H9 (cell line): ENCODE measurements around the gene DISC1. TPM values are rescaled to one million over a fixed set of nuclear protein-coding genes. Genes with fewer than 3 reads are reported as not detected.

Experiments
- DNase-seq: peaks from one replicate; pipeline ENCODE4 v3.0.0-alpha.2; 2017
- H2AFZ ChIP-seq: one replicate; pipeline ENCODE4 v1.6.1; 2013; ENCODE audit warnings: mild to moderate bottlenecking, low read length, control low read depth, moderate library complexity
- H2AK5ac ChIP-seq: 2 replicates; pipeline ENCODE4 v1.6.1; 2013; ENCODE audit warnings: low read length, control low read depth, mixed read lengths; ENCODE audit not compliant: insufficient read length
- H2BK120ac ChIP-seq: one replicate; pipeline ENCODE4 v1.6.1; 2013; ENCODE audit warnings: low read depth, mild to moderate bottlenecking, low read length, control low read depth, inconsistent platforms; ENCODE audit not compliant: poor library complexity, severe bottlenecking
- H2BK12ac ChIP-seq: 2 replicates; pipeline ENCODE4 v1.6.1; 2013; ENCODE audit warnings: low read length, control low read depth, mixed read lengths, low read depth; ENCODE audit not compliant: insufficient read length
- H2BK15ac ChIP-seq: 2 replicates; pipeline ENCODE4 v1.6.1; 2013; ENCODE audit warnings: low read depth, low read length, control low read depth
- H2BK20ac ChIP-seq: one replicate; pipeline ENCODE4 v1.6.1; 2013; ENCODE audit warnings: low read depth, mild to moderate bottlenecking, low read length, control low read depth, inconsistent platforms; ENCODE audit not compliant: poor library complexity, severe bottlenecking
- H2BK5ac ChIP-seq: 2 replicates; pipeline ENCODE4 v1.6.1; 2013; ENCODE audit warnings: low read length, control low read depth, mixed read lengths; ENCODE audit not compliant: insufficient read length
- H3K14ac ChIP-seq: 2 replicates; pipeline ENCODE4 v1.6.1; 2013; ENCODE audit warnings: low read length, control low read depth; ENCODE audit not compliant: insufficient read depth
- H3K18ac ChIP-seq: 2 replicates; pipeline ENCODE4 v1.6.1; 2013; ENCODE audit warnings: low read depth, mild to moderate bottlenecking, mixed read lengths, low read length, control low read depth; ENCODE audit not compliant: insufficient read length
- H3K23ac ChIP-seq: 2 replicates; pipeline ENCODE4 v1.6.1; 2013; ENCODE audit warnings: low read length, control low read depth, mixed read lengths, low read depth; ENCODE audit not compliant: insufficient read length
- H3K23me2 ChIP-seq: 2 replicates; pipeline ENCODE4 v1.6.1; 2013; ENCODE audit warnings: low read depth, mild to moderate bottlenecking, mixed read lengths, low read length, control low read depth; ENCODE audit not compliant: insufficient read length, poor library complexity, severe bottlenecking
- H3K27ac ChIP-seq: 2 replicates; pipeline ENCODE4 v1.5.1; 2013; ENCODE audit warnings: low read length, control low read depth, mixed read lengths, low read depth; ENCODE audit not compliant: insufficient read length
- H3K27me3 ChIP-seq: 2 replicates; pipeline ENCODE4 v1.6.1; 2013; ENCODE audit warnings: low read length, control low read depth, inconsistent platforms; ENCODE audit not compliant: insufficient read depth
- H3K4ac ChIP-seq: 2 replicates; pipeline ENCODE4 v1.6.1; 2013; ENCODE audit warnings: low read depth, mild to moderate bottlenecking, control low read depth, inconsistent platforms, low read length, moderate library complexity
- H3K4me1 ChIP-seq: 2 replicates; pipeline ENCODE4 v1.6.1; 2013; ENCODE audit warnings: low read length, control low read depth, inconsistent platforms; ENCODE audit not compliant: insufficient read depth
- H3K4me2 ChIP-seq: 2 replicates; pipeline ENCODE4 v1.6.1; 2013; ENCODE audit warnings: low read length, control low read depth, mixed read lengths; ENCODE audit not compliant: insufficient read length, insufficient read depth
- H3K56ac ChIP-seq: 2 replicates; pipeline ENCODE4 v1.6.1; 2013; ENCODE audit warnings: low read depth, mild to moderate bottlenecking, mixed read lengths, low read length, control low read depth; ENCODE audit not compliant: insufficient read length
- H3K79me1 ChIP-seq: 2 replicates; pipeline ENCODE4 v1.6.1; 2013; ENCODE audit warnings: low read depth, mild to moderate bottlenecking, moderate library complexity, low read length, control low read depth, inconsistent platforms; ENCODE audit not compliant: insufficient read depth, poor library complexity, severe bottlenecking
- H3K79me2 ChIP-seq: 2 replicates; pipeline ENCODE4 v1.6.1; 2013; ENCODE audit warnings: low read length, control low read depth, inconsistent platforms; ENCODE audit not compliant: insufficient read depth
- H3K9ac ChIP-seq: 2 replicates; pipeline ENCODE4 v1.6.1; 2013; ENCODE audit warnings: low read length, control low read depth, mixed read lengths; ENCODE audit not compliant: insufficient read length; ENCODE audit errors: extremely low read depth
- H3K9me3 ChIP-seq: one replicate; pipeline ENCODE4 v1.6.1; 2013; ENCODE audit warnings: low read depth, low read length, inconsistent platforms; ENCODE audit not compliant: control insufficient read depth
- H3T11ph ChIP-seq: one replicate; pipeline ENCODE4 v1.6.1; 2013; ENCODE audit warnings: mild to moderate bottlenecking, low read length, control low read depth, inconsistent platforms
- H4K20me1 ChIP-seq: one replicate; pipeline ENCODE4 v1.6.1; 2013; ENCODE audit not compliant: control insufficient read depth, insufficient read length, insufficient read depth
- H4K5ac ChIP-seq: 2 replicates; pipeline ENCODE4 v1.6.1; 2013; ENCODE audit warnings: low read depth, mild to moderate bottlenecking, mixed read lengths, low read length, control low read depth; ENCODE audit not compliant: insufficient read length
- H4K8ac ChIP-seq: replicated peaks from 2 replicates; pipeline ENCODE4 v1.6.1; 2013; ENCODE audit warnings: low read length, control low read depth, mixed read lengths, low read depth; ENCODE audit not compliant: insufficient read length
- H4K91ac ChIP-seq: 2 replicates; pipeline ENCODE4 v1.6.1; 2013; ENCODE audit warnings: low read depth, mild to moderate bottlenecking, moderate library complexity, mixed read lengths, low read length, control low read depth; ENCODE audit not compliant: insufficient read length
- H3K27ac Mint-ChIP-seq, 3 experiments: 2 replicates in 2 of 3; 3 replicates in 1 of 3; pipeline ENCODE4 v1.8.0; 2020 to 2021; ENCODE audit warnings: mixed read lengths in 3 of 3, mild to moderate bottlenecking in 1 of 3, moderate library complexity in 1 of 3
- H3K27me3 Mint-ChIP-seq: 2 replicates; pipeline ENCODE4 v1.8.0; 2021; ENCODE audit warnings: low read depth, mild to moderate bottlenecking, moderate library complexity, mixed read lengths
- H3K36me3 Mint-ChIP-seq, 3 experiments: 2 replicates in 2 of 3; 3 replicates in 1 of 3; pipeline ENCODE4 v1.8.0; 2020 to 2021; ENCODE audit warnings: low read depth in 3 of 3, mixed read lengths in 3 of 3; ENCODE audit not compliant: insufficient read depth in 1 of 3
- H3K4me1 Mint-ChIP-seq, 2 experiments: 2 replicates each; pipeline ENCODE4 v1.8.0; 2020; ENCODE audit warnings: mixed read lengths in 2 of 2
- H3K4me3 Mint-ChIP-seq, 2 experiments: 2 replicates in 1 of 2; 3 replicates in 1 of 2; pipeline ENCODE4 v1.8.0; 2020 to 2021; ENCODE audit warnings: mild to moderate bottlenecking in 2 of 2, mixed read lengths in 2 of 2, moderate library complexity in 1 of 2
- H3K9me3 Mint-ChIP-seq, 2 experiments: 2 replicates in 1 of 2; 3 replicates in 1 of 2; pipeline ENCODE4 v1.8.0; 2020; ENCODE audit warnings: mild to moderate bottlenecking in 2 of 2, mixed read lengths in 2 of 2, moderate library complexity in 1 of 2
- WGBS: extraction: QIAGEN DNeasy Blood & Tissue Kit; methylation state at CpG from one replicate; pipeline ENCODE4 v1.1.7; 2013; ENCODE audit warnings: missing lambda C conversion rate, low lambda C conversion rate, mixed read lengths; ENCODE audit not compliant: insufficient read length; ENCODE audit errors: extremely low coverage; 5-methylcytosine and 5-hydroxymethylcytosine counted together
- total RNA-seq: library from RNA; stranded (reverse); gene quantifications from 2 replicates; pipeline ENCODE4 v1.2.1, GENCODE V29; 2021
- TF ChIP-seq, protein P1 (sequence below): fragments of 200-600 bp; sonication (generic); conservative IDR thresholded peaks from 3 replicates; pipeline ENCODE4 v1.8.0; 2021; ENCODE audit warnings: antibody characterized with exemption, mild to moderate bottlenecking

Gene DISC1
- total RNA-seq, 1 experiment from 2014 or later: 2.5 TPM

DNA sequence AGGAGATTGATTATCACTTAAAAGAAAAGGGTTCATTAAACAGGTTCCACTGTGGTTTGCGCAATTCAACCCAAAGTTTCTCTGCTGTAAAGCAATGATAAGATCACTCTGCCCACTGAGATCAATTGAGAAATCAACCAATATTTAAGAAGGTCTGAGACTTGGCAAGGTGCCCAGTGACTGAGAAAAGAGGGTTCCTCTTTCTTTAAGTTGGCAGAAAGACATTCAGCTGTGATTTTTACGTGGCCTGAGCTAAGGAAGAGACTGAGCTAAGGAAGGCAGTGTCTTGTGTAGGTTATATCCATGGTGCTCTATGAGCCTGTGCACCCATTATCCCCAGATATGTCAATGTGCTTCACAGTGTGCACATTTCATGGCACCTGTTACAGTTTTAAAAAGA lies 344.1 kb downstream of the DISC1 start:
- Histone ChIP-seq H2AK5ac (no peak overlapping the region), H3K23me2 (no peaks in the 10 kb centered on the region), H3K4ac (no peak overlapping the region), H2AFZ (no peak overlapping the region), H2BK20ac (no peak overlapping the region), H3K4me1 (peaks cover under 1% of the 10 kb centered on the region; the same call in 1 of the 2 replicates), H3K79me1 (no peaks in the 10 kb centered on the region), H4K8ac (no peak overlapping the region), H3T11ph (no peak overlapping the region), H4K20me1 (no peaks in the 10 kb centered on the region), H3K23ac (no peak overlapping the region), H3K14ac (no peak overlapping the region), H3K56ac (no peak overlapping the region), H2BK5ac (no peak overlapping the region), H2BK15ac (no peak overlapping the region), H3K18ac (no peak overlapping the region), H3K27ac (no peak overlapping the region), H3K79me2 (no peaks in the 10 kb centered on the region), H3K9ac (no peak overlapping the region), H2BK12ac (no peak overlapping the region), H4K5ac (no peak overlapping the region), H3K27me3 (no peaks in the 10 kb centered on the region), H3K9me3 (no peaks in the 10 kb centered on the region), H2BK120ac (no peak overlapping the region), H4K91ac (no peak overlapping the region), H3K4me2 (no peak overlapping the region)
- Mint-ChIP-seq H3K36me3 (no peaks in the 10 kb centered on the region), H3K4me1 (0 out of 4 replicates have a peak, but pooled peaks cover 0 to under 1% of the 10 kb centered on the region in 2 experiments), H3K27ac (no peak overlapping the region), H3K9me3 (no peaks in the 10 kb centered on the region), H3K27me3 (no peaks in the 10 kb centered on the region; the same call in none of the 2 replicates), H3K4me3 (no peak overlapping the region)
- DNase-seq: no peak
- no CpG with 5 or more reads among the region's 2 CpGs for WGBS
- TF ChIP-seq, protein P1, sequence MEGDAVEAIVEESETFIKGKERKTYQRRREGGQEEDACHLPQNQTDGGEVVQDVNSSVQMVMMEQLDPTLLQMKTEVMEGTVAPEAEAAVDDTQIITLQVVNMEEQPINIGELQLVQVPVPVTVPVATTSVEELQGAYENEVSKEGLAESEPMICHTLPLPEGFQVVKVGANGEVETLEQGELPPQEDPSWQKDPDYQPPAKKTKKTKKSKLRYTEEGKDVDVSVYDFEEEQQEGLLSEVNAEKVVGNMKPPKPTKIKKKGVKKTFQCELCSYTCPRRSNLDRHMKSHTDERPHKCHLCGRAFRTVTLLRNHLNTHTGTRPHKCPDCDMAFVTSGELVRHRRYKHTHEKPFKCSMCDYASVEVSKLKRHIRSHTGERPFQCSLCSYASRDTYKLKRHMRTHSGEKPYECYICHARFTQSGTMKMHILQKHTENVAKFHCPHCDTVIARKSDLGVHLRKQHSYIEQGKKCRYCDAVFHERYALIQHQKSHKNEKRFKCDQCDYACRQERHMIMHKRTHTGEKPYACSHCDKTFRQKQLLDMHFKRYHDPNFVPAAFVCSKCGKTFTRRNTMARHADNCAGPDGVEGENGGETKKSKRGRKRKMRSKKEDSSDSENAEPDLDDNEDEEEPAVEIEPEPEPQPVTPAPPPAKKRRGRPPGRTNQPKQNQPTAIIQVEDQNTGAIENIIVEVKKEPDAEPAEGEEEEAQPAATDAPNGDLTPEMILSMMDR: no peak
